ENCODE data around the gene NID2. TPM values are rescaled to one million over a fixed set of nuclear protein-coding genes. Genes with fewer than 3 reads are reported as not detected.

Gene NID2
- total RNA-seq, 3 donors from 2014 or later: 0.14 to 0.29 (median 0.20) TPM

DNA sequence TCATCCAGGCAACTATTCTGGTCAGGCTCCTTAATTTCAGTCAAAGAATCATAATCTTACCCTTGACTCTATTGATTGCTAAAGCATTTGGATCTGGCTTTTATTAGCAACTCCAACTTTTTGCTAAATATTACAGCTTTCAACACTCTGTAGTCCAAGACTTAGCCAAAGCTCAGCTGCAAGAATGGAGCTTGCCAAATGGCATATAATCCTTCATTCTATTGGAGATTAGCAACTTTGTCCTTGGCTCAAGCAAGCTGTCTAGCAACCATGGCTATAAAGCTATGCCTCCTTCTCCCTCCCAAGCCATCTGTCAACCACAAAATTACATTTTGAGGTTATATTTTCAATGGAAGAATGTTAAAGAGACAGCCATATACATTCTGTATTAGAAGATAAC is 23.1 kb upstream of the NID2 start:
- H3K27me3 Mint-ChIP-seq (ENCODE audit: low read depth): peaks cover 25% of the 10 kb centered on the region
- H3K36me3 Mint-ChIP-seq (ENCODE audit: insufficient read depth): peaks cover 2% of the 10 kb centered on the region
- no peak for ATAC-seq
- DNase-seq: no peak
- no peaks in the 10 kb centered on the region for H3K9me3 Mint-ChIP-seq
- no peak overlapping the region for H3K4me3 Mint-ChIP-seq
- H3K4me1 Mint-ChIP-seq (ENCODE audit: low read depth): no peaks in the 10 kb centered on the region

DNA sequence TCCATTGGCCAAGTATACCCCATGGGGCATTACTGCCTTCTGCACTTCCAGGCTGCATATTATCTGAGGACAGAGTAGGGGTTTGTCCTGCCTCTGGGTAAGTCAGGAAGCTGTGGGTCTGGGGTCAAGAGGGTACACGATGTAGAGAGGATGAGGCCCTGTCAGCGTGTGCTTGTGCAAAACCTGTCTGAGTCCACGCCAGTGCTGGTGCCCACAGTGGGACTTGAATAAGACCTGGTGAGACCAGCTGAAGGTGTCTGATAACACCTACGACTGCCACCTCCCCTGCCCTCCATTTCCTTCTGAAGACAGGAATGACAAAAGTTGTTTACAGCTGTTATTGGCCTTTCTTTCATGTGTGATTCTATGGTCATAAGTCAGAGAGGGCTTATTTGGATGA is 22.1 kb upstream of the NID2 start:
- peaks cover 2% of the 10 kb centered on the region for H3K36me3 Mint-ChIP-seq (ENCODE audit: insufficient read depth)
- no peaks in the 10 kb centered on the region for H3K4me1 Mint-ChIP-seq (ENCODE audit: low read depth)
- no peaks in the 10 kb centered on the region for H3K9me3 Mint-ChIP-seq
- DNase-seq (no peak), ATAC-seq (no peak)
- H3K27me3 Mint-ChIP-seq (ENCODE audit: low read depth): peaks cover 22% of the 10 kb centered on the region
- H3K4me3 Mint-ChIP-seq: no peak overlapping the region

DNA sequence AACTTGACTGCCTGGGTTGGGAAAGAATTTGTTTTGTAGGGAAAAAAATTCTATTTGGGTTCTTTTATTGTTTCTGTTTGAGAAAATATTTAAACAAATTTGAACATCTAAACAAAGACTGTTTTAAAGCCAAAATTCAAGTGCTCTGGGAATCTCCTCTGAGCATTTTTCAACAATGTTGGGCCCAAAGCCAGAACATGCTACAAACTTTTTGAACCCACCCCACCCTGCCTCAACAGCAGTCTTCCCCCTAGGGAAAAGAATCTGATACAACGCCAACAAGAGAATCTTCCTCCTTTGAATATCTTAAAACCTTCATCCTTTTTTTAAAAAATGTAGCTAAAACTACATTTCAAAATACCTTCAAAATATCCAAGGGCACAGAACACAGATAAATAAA is 20.4 kb upstream of the NID2 start:
- H3K27me3 Mint-ChIP-seq (ENCODE audit: low read depth): peaks cover 19% of the 10 kb centered on the region
- peaks cover 12% of the 10 kb centered on the region for H3K9me3 Mint-ChIP-seq
- no peaks in the 10 kb centered on the region for H3K4me1 Mint-ChIP-seq (ENCODE audit: low read depth)
- ATAC-seq (no peak), DNase-seq (no peak)
- H3K36me3 Mint-ChIP-seq (ENCODE audit: insufficient read depth): peaks cover 2% of the 10 kb centered on the region
- H3K4me3 Mint-ChIP-seq: no peak overlapping the region

DNA sequence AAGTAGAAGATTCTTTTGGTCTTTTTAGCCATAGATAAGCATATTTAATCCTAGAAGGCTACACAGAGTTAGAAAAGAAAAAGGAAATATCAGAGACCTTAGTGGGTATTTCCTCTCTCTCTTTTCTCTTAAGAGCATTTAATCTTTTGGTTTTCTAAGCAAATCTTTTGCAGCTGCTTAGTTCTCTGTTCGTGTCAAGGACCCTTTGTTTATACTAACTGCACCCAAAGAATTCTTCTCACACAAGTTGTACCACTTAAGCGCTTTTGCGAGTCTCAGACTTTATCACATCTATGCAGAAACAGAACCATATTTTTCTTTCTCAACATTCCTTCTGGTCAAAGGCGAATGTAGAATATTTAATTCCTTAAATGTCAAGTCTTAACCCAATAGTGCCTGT is 17.9 kb upstream of the NID2 start:
- Mint-ChIP-seq H3K36me3 (ENCODE audit: insufficient read depth) (peaks cover 2% of the 10 kb centered on the region), H3K9me3 (peaks cover 13% of the 10 kb centered on the region), H3K4me3 (no peak overlapping the region), H3K27me3 (ENCODE audit: low read depth) (peaks cover 21% of the 10 kb centered on the region), H3K4me1 (ENCODE audit: low read depth) (no peaks in the 10 kb centered on the region)
- DNase-seq: no peak
- no peak for ATAC-seq

DNA sequence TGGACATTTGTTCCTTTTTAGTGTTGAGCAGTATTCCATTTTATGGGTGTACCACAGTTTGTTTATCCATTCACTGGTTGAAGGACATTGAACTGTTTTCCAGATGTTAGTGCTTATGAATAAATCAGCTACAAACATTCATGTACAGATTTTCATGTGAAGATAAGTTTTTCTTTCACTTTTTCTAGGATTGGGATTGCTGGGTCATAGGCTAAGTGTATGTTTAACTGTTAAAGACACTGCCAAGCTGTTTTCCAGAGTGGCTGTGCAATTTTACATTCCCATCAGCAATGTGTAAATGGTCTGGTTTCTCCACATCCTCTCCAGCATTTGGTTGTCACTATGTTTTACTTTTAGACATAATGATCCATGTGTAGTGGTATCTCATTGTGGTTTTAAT is 14.0 kb upstream of the NID2 start:
- ATAC-seq: no peak
- no peak for DNase-seq

DNA sequence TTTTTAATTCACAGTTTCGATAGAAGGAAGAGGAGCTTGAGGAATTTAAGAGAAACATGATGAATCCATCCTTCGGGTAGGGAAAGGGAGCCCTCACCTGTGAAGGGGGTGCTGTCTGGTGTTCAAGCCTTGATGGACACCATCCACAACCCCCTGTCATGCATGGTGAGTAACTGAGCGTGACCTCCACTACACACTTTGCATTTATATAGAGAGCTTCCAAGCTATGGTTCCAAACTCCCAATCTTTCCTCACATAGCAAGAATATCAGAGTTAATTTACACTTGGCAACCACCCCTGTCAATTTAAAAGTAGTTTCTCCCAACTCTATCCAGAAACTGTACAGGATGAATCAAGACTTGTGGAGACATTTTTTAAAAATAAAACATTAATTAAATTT is 13.1 kb upstream of the NID2 start:
- H3K36me3 Mint-ChIP-seq (ENCODE audit: insufficient read depth): no peaks in the 10 kb centered on the region
- H3K9me3 Mint-ChIP-seq: peaks cover 13% of the 10 kb centered on the region
- H3K4me3 Mint-ChIP-seq: no peak overlapping the region
- peaks cover 5% of the 10 kb centered on the region for H3K27me3 Mint-ChIP-seq (ENCODE audit: low read depth)
- H3K4me1 Mint-ChIP-seq (ENCODE audit: low read depth): no peaks in the 10 kb centered on the region
- DNase-seq (no peak), ATAC-seq (no peak)

More for the DNA sequence above, 14.0 kb upstream of the NID2 start:
- H3K4me1 Mint-ChIP-seq (ENCODE audit: low read depth): no peaks in the 10 kb centered on the region
- H3K27me3 Mint-ChIP-seq (ENCODE audit: low read depth): peaks cover 5% of the 10 kb centered on the region
- H3K4me3 Mint-ChIP-seq: no peak overlapping the region
- no peaks in the 10 kb centered on the region for H3K36me3 Mint-ChIP-seq (ENCODE audit: insufficient read depth)
- peaks cover 13% of the 10 kb centered on the region for H3K9me3 Mint-ChIP-seq

DNA sequence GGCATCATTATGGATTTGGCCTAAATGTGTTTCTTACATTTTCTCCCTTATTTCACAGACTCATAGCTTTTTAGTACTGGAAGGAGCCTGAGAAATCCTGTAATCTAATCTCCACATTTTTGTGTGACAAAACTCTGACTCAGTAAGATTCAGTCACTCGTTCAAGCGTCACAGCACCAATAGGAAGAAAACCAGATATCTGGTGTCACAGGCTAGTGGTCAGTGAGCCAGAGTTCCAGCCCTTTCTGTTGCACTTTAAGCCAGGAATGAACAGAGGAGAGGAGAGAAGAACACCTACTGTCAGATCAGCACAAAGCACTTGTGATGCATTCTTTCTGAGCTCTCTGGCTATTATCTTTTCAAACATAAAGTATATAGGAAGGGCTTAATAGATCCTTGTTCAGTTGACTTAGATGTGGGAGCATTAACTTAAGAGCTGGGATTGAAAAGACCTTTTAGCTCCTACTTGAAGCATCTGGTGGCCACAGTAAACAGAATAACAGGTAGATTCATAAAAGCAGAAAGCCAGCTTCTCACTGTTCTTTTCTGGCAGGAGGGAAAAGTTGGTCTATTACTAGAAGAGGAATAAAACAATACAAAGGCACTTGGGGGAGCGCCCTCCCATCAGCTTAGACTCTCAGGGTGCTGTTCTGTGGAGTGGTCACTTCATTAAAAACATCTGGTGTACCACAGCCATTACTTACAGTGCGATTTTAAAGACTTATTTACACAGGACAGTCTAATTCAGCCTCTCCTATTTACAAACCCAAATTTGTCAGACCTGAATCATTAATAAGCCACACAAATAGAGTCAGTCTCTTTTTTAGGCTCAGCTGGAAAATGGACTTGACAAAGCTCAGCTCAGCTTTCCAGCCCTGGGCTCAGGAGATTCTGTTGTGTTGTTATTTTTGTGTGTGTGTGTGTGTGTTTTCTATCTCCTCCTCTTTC is 12.2 kb upstream of the NID2 start:
- Mint-ChIP-seq H3K36me3 (ENCODE audit: insufficient read depth) (no peaks in the 10 kb centered on the region), H3K9me3 (peaks cover 13% of the 10 kb centered on the region), H3K27me3 (ENCODE audit: low read depth) (peaks cover 5% of the 10 kb centered on the region), H3K4me1 (ENCODE audit: low read depth) (no peaks in the 10 kb centered on the region), H3K4me3 (no peak overlapping the region)
- ATAC-seq: no peak
- no peak for DNase-seq

DNA sequence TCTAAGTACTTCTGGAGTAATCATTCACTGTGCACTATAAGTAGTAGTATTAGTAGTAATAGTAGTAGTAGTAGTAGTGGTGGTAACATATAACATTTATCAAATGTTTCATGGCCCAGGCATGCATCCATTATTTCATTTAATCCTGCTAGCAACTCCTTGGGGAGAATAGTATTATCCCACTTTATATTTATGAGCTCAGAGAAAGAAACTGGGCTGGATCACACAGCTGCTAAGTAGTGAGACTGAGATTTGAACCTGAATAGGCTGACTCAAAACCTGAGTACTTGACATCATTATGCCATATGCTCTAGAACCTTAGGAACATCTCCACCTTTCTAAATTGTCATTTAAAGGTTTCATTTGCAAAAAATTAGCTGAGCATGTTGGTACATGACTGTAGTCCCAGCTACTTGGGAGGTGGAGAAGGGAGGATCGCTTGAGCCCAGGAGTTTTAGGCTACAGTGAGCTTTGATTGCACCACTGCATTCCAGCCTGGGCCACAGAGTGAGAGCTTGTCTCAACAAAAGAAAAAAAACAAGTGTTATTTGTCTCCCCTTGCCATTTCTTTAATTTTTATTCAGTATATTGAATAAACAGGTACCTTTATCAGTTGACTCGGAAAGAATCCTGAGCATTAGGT is 11.4 kb upstream of the NID2 start:
- Mint-ChIP-seq H3K4me3 (no peak overlapping the region), H3K27me3 (ENCODE audit: low read depth) (peaks cover 5% of the 10 kb centered on the region), H3K9me3 (peaks cover 10% of the 10 kb centered on the region), H3K36me3 (ENCODE audit: insufficient read depth) (no peaks in the 10 kb centered on the region), H3K4me1 (ENCODE audit: low read depth) (no peaks in the 10 kb centered on the region)
- no peak for DNase-seq
- no peak for ATAC-seq

DNA sequence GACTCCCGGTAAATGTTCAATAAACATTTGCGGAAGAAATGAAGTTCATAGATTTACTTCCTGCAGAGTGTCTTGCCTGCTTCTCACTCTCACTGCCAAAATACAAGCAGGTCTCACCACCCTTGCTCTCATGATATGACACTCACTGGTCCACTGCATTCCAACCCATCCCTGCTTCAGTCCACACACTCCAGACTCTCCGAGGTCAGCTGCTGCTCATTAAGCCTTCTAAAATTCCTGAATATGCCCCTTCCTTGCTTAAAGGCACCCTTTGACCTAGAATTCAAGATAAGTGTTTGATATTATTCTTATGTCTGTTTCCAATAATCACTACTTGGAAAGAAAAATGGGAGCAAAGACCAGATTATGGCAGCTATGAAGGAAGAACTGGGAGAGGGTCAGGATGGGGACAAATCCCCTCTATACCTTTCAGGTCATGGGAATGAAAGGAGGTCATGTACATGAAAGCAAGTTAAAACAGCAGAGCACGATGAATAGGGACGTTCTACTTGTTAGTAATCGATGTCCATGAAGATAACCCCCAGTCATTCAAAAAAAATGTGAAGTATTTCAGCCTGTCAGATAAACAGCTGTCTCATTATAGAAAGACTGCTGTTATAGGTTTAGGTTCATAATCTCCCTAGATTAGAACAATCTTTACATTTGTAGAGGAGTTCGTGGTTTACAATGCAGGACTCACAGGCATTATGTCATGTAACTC is 10.5 kb upstream of the NID2 start:
- ATAC-seq (no peak), DNase-seq (no peak)
- Mint-ChIP-seq H3K4me1 (ENCODE audit: low read depth) (no peaks in the 10 kb centered on the region), H3K4me3 (no peak overlapping the region), H3K9me3 (peaks cover 5% of the 10 kb centered on the region), H3K27me3 (ENCODE audit: low read depth) (peaks cover 5% of the 10 kb centered on the region), H3K36me3 (ENCODE audit: insufficient read depth) (no peaks in the 10 kb centered on the region)

DNA sequence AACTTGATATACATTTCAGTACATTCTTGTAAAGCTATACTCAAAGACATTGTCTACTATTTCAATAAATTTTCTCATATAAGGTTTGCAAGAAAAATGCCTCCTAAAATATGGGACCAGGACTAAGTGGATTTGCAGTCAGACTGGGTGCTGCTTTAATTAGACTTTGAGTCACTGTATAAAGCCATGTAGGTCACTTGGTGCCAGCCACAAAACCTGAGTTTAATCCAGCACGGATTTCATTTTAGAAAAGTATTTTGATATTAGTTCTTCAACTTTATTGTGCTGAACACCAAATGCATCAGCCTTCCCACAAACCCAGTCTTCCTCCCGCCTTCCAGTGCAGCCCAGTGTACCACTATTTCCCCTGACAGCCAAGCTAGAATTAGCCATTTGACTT is 9.9 kb upstream of the NID2 start:
- H3K9me3 Mint-ChIP-seq: peaks cover 6% of the 10 kb centered on the region
- no peak overlapping the region for H3K4me3 Mint-ChIP-seq
- ATAC-seq (no peak), DNase-seq (no peak)
- no peaks in the 10 kb centered on the region for H3K4me1 Mint-ChIP-seq (ENCODE audit: low read depth)
- H3K27me3 Mint-ChIP-seq (ENCODE audit: low read depth): peaks cover 5% of the 10 kb centered on the region
- H3K36me3 Mint-ChIP-seq (ENCODE audit: insufficient read depth): no peaks in the 10 kb centered on the region

DNA sequence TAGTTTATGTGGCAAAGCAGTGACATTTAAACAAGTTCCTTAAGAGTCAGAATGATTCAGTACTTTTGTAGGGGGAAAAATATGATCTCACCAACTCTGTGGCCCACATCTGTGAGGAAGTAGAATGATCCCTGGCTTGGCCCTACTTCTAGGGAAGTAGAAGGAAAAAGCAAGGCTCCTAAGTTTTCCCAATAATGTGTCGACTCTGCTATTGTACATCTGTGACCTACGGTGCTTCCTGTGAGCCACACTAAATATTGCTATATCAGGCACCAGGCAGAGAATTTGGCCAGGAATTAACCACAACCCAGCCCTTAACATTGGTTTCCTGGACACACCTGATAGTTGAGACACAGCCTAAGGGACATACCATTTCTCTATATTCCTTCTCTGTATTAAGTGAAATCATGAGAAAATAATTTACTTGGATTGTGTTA is 9.3 kb upstream of the NID2 start:
- Mint-ChIP-seq H3K9me3 (peaks cover 6% of the 10 kb centered on the region), H3K4me3 (no peak overlapping the region), H3K4me1 (ENCODE audit: low read depth) (peaks cover 4% of the 10 kb centered on the region), H3K27me3 (ENCODE audit: low read depth) (peaks cover 5% of the 10 kb centered on the region), H3K36me3 (ENCODE audit: insufficient read depth) (no peaks in the 10 kb centered on the region)
- DNase-seq (no peak), ATAC-seq (no peak)

DNA sequence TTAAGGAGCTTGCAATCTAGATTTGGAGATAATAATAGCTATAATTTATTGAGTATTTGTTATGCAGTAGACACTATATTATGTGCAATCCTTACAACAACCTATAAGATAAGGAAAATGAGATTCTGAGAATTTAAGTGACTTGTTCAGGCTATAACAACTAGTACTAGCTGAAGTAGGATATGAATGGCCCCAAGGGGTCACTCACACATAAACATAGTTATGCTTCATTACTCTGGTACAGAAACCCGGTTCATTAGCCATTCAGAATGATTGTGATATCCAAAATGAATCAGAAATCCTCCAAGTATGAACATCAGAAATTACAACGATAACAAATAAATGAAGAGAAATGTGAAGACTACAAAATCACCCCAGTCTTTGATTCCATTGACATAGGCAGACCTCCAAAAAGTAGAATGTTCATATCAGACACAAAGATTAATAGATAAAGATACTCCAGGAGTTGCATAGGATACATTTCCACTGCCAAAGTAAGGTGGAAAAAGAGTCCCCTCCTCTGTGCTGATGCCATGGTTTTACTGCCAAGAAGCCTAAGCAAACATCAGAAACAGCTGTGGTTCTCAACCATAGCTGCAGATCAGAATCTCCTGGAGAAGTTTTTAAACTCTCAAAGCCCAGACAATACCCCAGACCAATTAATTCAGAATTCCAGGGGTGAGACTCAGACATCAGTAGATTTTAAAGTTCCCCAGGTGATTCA is 8.6 kb upstream of the NID2 start:
- ATAC-seq (no peak), DNase-seq (no peak)
- H3K27me3 Mint-ChIP-seq (ENCODE audit: low read depth): peaks cover 4% of the 10 kb centered on the region
- no peak overlapping the region for H3K4me3 Mint-ChIP-seq
- H3K9me3 Mint-ChIP-seq: peaks cover 6% of the 10 kb centered on the region
- no peaks in the 10 kb centered on the region for H3K36me3 Mint-ChIP-seq (ENCODE audit: insufficient read depth)
- H3K4me1 Mint-ChIP-seq (ENCODE audit: low read depth): peaks cover 6% of the 10 kb centered on the region

DNA sequence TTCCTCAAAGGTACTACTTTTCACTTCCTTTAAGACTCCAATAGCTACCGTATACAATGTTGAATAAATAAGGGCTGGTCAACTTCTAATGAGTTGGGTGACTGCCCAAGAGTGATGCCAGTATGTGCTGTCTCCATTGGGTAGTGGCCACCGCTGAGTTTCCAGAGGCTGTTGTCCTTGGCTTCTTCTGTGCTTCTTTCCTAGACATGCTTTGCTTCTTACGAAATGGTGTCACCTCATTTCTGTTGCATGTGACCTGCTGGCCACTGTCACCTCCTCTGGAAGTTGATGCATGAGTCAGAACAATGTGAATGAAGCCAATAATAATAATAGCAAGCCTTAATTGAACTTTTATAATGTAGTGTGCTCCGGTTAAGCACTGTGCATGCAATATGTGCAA is 7.5 kb upstream of the NID2 start:
- Mint-ChIP-seq H3K4me3 (no peak overlapping the region), H3K9me3 (peaks cover 6% of the 10 kb centered on the region), H3K36me3 (ENCODE audit: insufficient read depth) (no peaks in the 10 kb centered on the region), H3K27me3 (ENCODE audit: low read depth) (peaks cover 13% of the 10 kb centered on the region), H3K4me1 (ENCODE audit: low read depth) (peaks cover 7% of the 10 kb centered on the region)
- ATAC-seq (no peak), DNase-seq (no peak)

DNA sequence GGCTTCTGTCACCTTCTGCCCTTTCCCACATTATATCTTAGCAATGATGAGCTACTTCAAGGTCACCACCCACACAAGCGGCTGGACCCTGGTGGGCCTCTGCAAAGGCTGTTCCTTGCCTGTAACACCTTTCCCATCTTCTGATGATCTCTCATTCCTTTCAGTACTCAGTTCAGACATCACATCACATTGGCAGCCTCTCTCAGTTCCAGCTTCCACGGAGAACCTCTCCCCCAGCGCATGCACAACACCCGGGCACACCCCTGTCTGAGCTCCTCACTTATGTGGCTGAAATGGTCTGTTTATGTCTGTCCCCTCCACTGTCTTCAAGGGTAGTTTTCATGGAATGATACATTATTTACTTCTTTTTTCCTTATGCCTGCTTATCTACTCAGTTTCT is 6.5 kb upstream of the NID2 start:
- Mint-ChIP-seq H3K9me3 (peaks cover 6% of the 10 kb centered on the region), H3K4me1 (ENCODE audit: low read depth) (peaks cover 7% of the 10 kb centered on the region), H3K36me3 (ENCODE audit: insufficient read depth) (no peaks in the 10 kb centered on the region), H3K27me3 (ENCODE audit: low read depth) (peaks cover 17% of the 10 kb centered on the region), H3K4me3 (no peak overlapping the region)
- ATAC-seq (no peak), DNase-seq (no peak)
